Panc1 (cell line): ENCODE measurements around the gene PTGDS. TPM values are rescaled to one million over a fixed set of nuclear protein-coding genes. Genes with fewer than 3 reads are reported as not detected.

Experiments
- ATAC-seq: fragments of 200-7000 bp; cut with Tn5 transposase; 2 replicates; pipeline ENCODE4 v1.9.1; 2020; ENCODE audit warnings: mild to moderate bottlenecking, moderate library complexity
- BruUV-seq: library from RNA; stranded (reverse); fragments of 400-500 nt; replicated peaks from 2 replicates; lab custom pipeline; 2021; lab: Mats Ljungman, UMichigan
- CTCF ChIA-PET: fragments of 300-600 bp; sonication (Branson Sonifier 250); formaldehyde crosslinking; loops from one replicate; lab custom pipeline; 2022; ENCODE audit warnings: antibody characterized with exemption; lab: Charles Lee
- POLR2A ChIA-PET: fragments of 300-600 bp; sonication (Branson Sonifier 250); formaldehyde crosslinking; loops from one replicate; lab custom pipeline; 2022; ENCODE audit warnings: antibody characterized with exemption; lab: Charles Lee
- DNase-seq: peaks from one replicate; pipeline ENCODE4 v3.0.0-alpha.2; 2010; ENCODE audit warnings: low read depth, low spot score
- H3K27ac ChIP-seq: 2 replicates; pipeline ENCODE4 v1.5.1; 2011; ENCODE audit warnings: mild to moderate bottlenecking, low read length, inconsistent platforms
- H3K27me3 ChIP-seq: fragments of 200-500 bp; sonication (Bioruptor generic); 2 replicates; pipeline ENCODE4 v1.6.0; 2014; ENCODE audit warnings: low read length, inconsistent platforms; ENCODE audit not compliant: control insufficient read depth, insufficient read depth
- H3K36me3 ChIP-seq: fragments of 200-500 bp; sonication (Bioruptor generic); 2 replicates; pipeline ENCODE4 v1.5.1; 2014; ENCODE audit warnings: inconsistent platforms, mild to moderate bottlenecking, low read length, moderate library complexity; ENCODE audit not compliant: control insufficient read depth, insufficient read depth
- H3K4me1 ChIP-seq: 2 replicates; pipeline ENCODE4 v1.5.1; 2011; ENCODE audit warnings: inconsistent platforms, mild to moderate bottlenecking, low read length, moderate library complexity; ENCODE audit not compliant: control insufficient read depth, insufficient read depth
- H3K4me3 ChIP-seq, 2 experiments: 2 replicates each; pipeline ENCODE4 v1.5.1; 2011 to 2012; ENCODE audit warnings: low read depth in 2 of 2, low read length in 2 of 2, mild to moderate bottlenecking in 2 of 2, inconsistent platforms in 1 of 2, moderate library complexity in 1 of 2
- H3K9me3 ChIP-seq: fragments of 200-500 bp; sonication (Bioruptor generic); 2 replicates; pipeline ENCODE4 v1.5.1; 2014; ENCODE audit warnings: low read depth, mild to moderate bottlenecking, inconsistent platforms, low read length, moderate library complexity; ENCODE audit not compliant: control insufficient read depth, insufficient read depth
- POLR2AphosphoS5 ChIP-seq: IDR thresholded peaks from 2 replicates; pipeline ENCODE4 v1.6.1; 2012; ENCODE audit warnings: mild to moderate bottlenecking, low read depth, low read length, moderate library complexity
- SIN3A ChIP-seq: IDR thresholded peaks from 2 replicates; pipeline ENCODE4 v1.6.1; 2012; ENCODE audit warnings: low read depth, mild to moderate bottlenecking, low read length, moderate library complexity, borderline replicate concordance; ENCODE audit not compliant: insufficient read depth
- TCF7L2 ChIP-seq: IDR thresholded peaks from 2 replicates; pipeline ENCODE4 v1.6.1; 2011; ENCODE audit warnings: mild to moderate bottlenecking, low read depth, low read length, inconsistent platforms
- in situ Hi-C: cut with HindIII; loops from 2 replicates; pipeline ENCODE4 v1.10.0; 2016; ENCODE audit warnings: low sequenced_read_pairs, low pct_unique_long_range_greater_than_20kb
- intact Hi-C: fragments of 100-400 bp; cut with micrococcal nuclease; formaldehyde crosslinking; loops from one replicate; pipeline ENCODE4 v1.10.0; 2022; ENCODE audit not compliant: unreplicated experiment
- total RNA-seq: library from RNA; stranded (reverse); gene quantifications from one replicate; pipeline ENCODE4 v1.2.1, GENCODE V29; 2021; ENCODE audit not compliant: unreplicated experiment
- TF ChIP-seq, protein P1 (sequence below): fragments of 450-650 bp; IDR thresholded peaks from 2 replicates; pipeline ENCODE4 v1.5.1; 2017; ENCODE audit warnings: mild to moderate bottlenecking
- TF ChIP-seq, protein P2 (sequence below), 2 experiments: IDR thresholded peaks; 2 replicates each; pipeline ENCODE4 v1.6.1; 2011 to 2012; ENCODE audit warnings: low read depth in 2 of 2, control low read depth in 1 of 2, low read length in 1 of 2, mild to moderate bottlenecking in 1 of 2, moderate library complexity in 1 of 2; ENCODE audit not compliant: insufficient read depth in 1 of 2

The PTGDS gene
- total RNA-seq, 1 experiment from 2014 or later: 13.7 TPM

DNA sequence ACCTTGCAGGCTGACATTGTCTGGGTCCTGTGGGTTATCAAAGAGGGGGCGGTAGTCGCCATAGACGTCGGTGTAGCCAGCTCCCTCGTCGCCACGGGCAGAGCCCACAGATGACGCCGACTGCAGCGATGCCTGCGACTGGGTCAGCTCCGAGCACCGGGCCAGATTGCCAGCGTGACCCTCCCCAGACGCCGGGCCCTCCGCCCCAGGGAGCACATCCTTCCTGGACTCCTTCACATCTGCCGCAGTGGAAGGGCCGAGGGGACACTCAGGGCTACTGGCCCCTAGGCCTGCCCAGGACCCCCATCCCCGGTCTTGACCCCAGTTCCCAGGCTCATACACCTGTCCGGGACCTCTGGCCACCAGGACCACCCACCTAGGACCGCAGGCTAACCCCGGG is 36.9 kb downstream of the PTGDS start:
- H3K4me1 ChIP-seq: no peaks in the 10 kb centered on the region
- ChIA-PET POLR2A (no interaction called here), CTCF (no interaction called here)
- no peak overlapping the region for H3K27ac ChIP-seq
- intact Hi-C loops: no loop called here
- in situ Hi-C loops: no loop called here
- ATAC-seq (no peak), DNase-seq (no peak)
- no peak for TF ChIP-seq POLR2AphosphoS5
- TF ChIP-seq, protein P1, sequence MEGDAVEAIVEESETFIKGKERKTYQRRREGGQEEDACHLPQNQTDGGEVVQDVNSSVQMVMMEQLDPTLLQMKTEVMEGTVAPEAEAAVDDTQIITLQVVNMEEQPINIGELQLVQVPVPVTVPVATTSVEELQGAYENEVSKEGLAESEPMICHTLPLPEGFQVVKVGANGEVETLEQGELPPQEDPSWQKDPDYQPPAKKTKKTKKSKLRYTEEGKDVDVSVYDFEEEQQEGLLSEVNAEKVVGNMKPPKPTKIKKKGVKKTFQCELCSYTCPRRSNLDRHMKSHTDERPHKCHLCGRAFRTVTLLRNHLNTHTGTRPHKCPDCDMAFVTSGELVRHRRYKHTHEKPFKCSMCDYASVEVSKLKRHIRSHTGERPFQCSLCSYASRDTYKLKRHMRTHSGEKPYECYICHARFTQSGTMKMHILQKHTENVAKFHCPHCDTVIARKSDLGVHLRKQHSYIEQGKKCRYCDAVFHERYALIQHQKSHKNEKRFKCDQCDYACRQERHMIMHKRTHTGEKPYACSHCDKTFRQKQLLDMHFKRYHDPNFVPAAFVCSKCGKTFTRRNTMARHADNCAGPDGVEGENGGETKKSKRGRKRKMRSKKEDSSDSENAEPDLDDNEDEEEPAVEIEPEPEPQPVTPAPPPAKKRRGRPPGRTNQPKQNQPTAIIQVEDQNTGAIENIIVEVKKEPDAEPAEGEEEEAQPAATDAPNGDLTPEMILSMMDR: no peak
- no peak overlapping the region for H3K4me3 ChIP-seq
- no peaks in the 10 kb centered on the region for H3K9me3 ChIP-seq
- no TSS peak for BruUV-seq
- no peaks in the 10 kb centered on the region for H3K36me3 ChIP-seq
- H3K27me3 ChIP-seq: no peaks in the 10 kb centered on the region

DNA sequence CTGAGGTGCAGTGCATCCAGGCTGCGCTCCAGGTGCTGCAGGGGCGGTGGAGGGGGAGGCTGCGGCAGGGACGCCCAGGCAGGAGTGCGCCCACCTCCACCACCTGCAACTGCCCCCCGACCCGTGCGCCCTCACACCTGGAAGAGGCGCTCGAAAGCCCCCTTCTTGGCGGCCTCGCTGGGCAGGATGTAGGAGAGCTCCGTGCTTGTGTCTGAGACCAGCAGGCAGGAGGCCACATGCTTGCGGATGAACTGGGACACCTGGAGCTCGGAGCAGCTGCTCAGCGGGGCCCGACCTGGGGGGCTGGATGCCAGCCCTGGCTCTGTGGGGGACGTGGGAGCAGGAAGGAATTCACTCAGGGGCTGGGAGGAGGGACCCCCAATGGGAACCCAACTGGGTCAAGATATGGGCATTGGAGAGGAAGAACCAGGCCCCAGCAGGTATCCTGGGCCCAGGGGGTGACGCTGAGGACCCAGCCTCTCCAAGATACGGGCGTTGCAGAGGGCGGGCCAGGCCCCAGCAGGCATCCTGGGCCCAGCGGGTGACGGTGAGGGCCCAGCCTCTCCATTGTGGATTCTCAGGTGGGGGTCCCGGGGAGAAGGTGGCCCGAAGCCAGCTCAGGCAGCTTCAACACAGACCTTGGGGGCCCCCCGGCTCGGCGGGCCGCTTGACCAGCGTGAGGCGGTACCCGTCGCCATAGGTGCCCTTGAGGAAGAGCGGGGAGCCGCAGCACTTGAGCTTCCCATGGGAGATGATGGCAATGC is 37.7 kb downstream of the PTGDS start:
- no TSS peak for BruUV-seq
- Histone ChIP-seq H3K27ac (no peak overlapping the region), H3K9me3 (no peaks in the 10 kb centered on the region), H3K36me3 (no peaks in the 10 kb centered on the region), H3K4me3 (no peak overlapping the region), H3K27me3 (no peaks in the 10 kb centered on the region), H3K4me1 (no peaks in the 10 kb centered on the region)
- TF ChIP-seq, protein P1: no peak
- TF ChIP-seq, protein P2, sequence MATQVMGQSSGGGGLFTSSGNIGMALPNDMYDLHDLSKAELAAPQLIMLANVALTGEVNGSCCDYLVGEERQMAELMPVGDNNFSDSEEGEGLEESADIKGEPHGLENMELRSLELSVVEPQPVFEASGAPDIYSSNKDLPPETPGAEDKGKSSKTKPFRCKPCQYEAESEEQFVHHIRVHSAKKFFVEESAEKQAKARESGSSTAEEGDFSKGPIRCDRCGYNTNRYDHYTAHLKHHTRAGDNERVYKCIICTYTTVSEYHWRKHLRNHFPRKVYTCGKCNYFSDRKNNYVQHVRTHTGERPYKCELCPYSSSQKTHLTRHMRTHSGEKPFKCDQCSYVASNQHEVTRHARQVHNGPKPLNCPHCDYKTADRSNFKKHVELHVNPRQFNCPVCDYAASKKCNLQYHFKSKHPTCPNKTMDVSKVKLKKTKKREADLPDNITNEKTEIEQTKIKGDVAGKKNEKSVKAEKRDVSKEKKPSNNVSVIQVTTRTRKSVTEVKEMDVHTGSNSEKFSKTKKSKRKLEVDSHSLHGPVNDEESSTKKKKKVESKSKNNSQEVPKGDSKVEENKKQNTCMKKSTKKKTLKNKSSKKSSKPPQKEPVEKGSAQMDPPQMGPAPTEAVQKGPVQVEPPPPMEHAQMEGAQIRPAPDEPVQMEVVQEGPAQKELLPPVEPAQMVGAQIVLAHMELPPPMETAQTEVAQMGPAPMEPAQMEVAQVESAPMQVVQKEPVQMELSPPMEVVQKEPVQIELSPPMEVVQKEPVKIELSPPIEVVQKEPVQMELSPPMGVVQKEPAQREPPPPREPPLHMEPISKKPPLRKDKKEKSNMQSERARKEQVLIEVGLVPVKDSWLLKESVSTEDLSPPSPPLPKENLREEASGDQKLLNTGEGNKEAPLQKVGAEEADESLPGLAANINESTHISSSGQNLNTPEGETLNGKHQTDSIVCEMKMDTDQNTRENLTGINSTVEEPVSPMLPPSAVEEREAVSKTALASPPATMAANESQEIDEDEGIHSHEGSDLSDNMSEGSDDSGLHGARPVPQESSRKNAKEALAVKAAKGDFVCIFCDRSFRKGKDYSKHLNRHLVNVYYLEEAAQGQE (IDR thresholded peaks at IDR 0.05; ENCODE audit: insufficient read depth in 1 of 2, low read depth in 2 of 2, low read length in 1 of 2): no peak
- TF ChIP-seq POLR2AphosphoS5: no peak
- TF ChIP-seq SIN3A: no peak
- no peak for TF ChIP-seq TCF7L2
- DNase-seq (no peak), ATAC-seq (no peak)
- CTCF ChIA-PET: interaction anchor here (0.7 kb wide), 1 partner anchor 45 kb away, joined by 4 read pairs; no protein-coding TSS in a partner anchor
- in situ Hi-C loops: no loop called here
- intact Hi-C loops: no loop called here
- POLR2A ChIA-PET: no interaction called here
